ENCODE measurements around the gene GTPBP2.

The GTPBP2 gene

DNA sequence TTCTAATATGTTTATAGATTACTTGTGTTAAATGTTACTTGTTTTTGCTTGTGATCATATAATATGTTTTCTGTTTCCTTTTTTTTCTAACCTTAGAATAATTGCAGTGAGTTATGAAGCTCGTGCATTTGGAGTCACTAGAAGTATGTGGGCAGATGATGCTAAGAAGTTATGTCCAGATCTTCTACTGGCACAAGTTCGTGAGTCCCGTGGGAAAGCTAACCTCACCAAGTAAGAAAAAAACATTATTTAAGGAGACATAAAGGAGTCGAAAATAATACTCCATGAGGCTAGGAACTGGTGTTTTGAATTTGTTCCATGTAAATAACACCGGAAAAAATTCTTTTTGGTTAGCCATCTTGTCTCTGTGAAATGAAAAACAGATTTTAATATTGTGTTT lies 46.2 kb downstream of the GTPBP2 start:
- DNase-seq, result no peak

DNA sequence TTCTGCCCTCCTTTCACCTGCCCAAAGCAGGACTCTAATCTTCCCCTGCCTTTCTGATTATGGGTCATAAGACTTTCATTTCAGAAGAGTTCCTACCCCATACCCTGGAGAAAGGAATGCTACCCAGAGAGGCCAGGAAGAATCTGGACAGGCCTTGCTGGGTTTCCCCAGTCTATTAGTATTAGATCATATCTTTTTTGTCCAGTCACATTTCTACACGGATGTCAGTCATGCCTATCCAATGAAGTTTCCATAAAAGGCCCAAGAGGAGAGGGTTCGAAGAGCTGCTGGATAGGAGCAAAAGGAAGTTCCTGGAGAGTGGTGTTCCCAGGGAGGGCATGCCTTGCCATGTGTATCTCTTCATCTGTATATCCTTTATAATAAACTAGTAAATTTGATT lies 49.9 kb downstream of the GTPBP2 start:
- no peak for DNase-seq

DNA sequence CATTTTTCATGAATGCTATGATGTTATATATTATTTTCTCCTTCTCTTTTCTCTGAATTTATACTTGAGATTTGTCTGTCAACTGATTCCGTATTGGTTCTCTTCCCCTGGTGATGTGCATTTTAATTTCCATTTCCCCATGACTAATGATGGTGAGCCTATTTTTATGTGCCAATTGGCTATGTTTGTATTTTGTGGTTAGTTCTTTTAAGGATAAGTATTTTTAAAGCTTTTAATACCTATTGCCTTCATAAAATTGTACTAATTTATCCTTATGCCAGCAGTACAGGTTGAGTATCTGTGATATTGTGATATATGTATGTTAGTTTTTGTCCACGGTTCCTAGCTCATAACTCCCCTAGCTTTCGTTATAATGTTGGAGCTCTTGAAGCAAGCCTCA lies 50.3 kb downstream of the GTPBP2 start:
- no peak for DNase-seq

DNA sequence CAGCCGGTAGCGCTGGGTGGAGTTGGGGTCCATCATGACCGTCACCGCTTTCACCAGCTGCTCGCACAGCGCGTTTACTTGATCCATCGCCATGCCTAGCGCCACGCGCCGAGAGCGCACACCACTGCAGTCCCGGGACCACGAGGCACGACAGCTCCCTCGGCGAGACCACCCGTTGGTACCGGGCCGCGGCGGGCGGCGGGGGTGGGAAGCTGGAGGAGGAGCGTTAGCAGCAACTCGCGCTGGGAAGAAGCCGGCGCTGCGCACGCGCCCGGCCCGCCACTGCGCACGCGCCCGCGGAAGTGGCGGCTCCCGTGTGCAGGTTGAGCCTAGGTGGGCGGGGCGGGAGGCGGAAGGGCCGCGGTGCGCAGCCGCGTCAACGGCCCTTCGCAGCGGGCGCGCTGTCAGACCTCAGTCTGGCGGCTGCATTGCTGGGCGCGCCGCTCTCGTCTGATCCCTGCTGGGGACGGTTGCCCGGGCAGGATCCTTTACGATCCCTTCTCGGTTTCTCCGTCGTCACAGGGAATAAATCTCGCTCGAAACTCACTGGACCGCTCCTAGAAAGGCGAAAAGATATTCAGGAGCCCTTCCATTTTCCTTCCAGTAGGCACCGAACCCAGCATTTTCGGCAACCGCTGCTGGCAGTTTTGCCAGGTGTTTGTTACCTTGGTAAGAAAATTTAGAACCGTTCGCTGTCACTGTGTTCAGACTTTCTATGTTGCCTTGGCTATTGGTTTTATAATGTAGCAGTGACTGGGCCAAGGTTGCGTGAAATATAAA lies 53.1 kb downstream of the GTPBP2 start, which contains the start of the genes POLH and XPO5:
Gene POLH (plus strand): TSS at position 414 of the 780 bp plus-strand sequence. CDS start 6,135 bp downstream, outside the sequence.
Gene XPO5 (minus strand): TSS at position 267 of the 780 bp plus-strand sequence. CDS start 174 bp downstream, at position 93.
- DNase-seq, result peak; percentile 6 to 90 (median 78)

DNA sequence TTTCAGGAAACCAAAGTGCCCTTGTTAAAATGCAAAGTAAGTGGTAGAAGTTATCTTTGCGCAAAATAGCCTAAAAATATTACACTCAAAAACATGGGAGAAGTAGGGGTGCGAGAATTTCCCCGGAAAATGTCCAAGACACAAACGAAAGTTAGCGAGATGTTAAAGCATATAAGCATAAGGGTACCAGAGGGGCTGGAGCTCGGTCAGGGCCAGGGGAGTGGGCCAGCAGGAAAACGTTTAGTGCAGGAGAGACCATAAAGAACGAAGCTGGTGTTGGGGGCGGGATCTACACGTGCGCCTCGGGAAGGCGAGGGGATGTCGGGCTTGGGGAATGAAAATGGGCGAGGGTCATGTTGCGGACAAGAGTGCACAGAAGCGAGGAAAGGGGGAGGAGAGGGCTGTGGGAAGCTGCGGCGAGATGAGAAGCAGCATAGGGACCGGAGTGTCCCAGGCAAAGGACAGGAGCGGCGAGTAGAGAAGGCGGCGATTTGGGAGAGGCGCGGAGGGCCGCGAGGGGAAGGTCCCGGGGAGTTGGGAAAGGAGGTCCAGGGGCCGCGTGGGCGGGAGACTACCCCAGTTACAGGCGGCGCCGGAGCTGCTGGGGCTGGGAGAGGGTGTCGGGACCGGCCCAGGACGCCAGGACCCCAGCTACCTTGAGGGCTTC lies 53.8 kb downstream of the GTPBP2 start:
- peak in 11 of 56 donors; percentile 15 to 71 (median 31) for DNase-seq

DNA sequence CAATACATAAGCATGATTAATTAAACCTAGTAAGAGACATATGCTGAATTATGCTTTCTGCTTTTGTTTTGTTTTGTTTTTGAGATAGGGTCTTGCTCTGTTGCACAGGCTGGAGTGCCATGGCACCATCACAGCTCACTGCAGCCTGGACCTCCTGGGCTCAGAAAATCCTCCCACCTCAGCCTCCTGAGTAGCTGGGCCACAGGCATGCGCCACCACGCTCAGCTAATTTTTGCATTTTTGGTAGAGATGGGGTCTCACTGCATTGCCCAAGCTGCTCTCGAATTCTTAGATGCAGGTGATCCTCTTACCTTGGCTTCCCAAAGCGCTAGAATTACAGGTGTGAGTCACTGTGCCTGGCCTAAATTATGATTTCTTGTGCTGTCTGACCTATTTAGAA lies 57.0 kb downstream of the GTPBP2 start:
- no peak for DNase-seq

DNA sequence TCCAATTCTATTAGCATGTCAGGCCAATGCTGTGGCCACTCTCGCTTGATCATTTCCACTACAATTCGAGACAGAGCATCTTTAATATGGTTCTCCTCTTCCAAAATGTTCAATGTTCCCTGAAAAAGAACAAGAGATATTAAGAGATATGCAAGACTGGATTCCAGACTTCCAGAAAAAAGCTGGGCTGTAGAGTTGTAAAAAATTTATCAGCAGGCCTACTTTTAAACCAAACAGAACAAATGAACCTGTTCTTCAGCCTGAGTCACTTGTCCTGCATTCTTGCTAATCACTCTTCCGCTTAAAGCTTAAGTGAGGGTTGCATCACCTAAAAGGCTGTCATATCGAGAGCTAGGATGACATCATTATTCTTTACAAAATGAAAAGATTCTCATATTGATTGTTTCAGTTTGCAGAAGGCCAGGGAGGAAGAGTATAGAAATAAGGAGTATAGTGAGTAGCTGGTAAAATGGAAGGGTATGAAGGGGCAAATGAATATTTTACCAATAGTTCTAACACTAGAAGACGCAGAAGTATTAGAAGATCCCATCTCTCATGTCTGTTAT lies 58.1 kb downstream of the GTPBP2 start:
- DNase-seq, result no peak

All from amygdala (tissue), 56 donors.